ENCODE results near the gene MUC5B. TPM values are rescaled to one million over a fixed set of nuclear protein-coding genes. Genes with fewer than 3 reads are reported as not detected.

Gene MUC5B
- total RNA-seq, 1 donor from 2014 or later: not detected

GRCh38 chr11:1228101-1228821, 5.4 kb downstream of the MUC5B start:
- no peak for DNase-seq (ENCODE audit: low spot score)
- no peak overlapping the region for H3K4me3 Mint-ChIP-seq
- H3K9me3 ChIP-seq (ENCODE audit: low read depth): no peaks in the 10 kb centered on the region

GRCh38 chr11:1228921-1229451, 6.1 kb downstream of the MUC5B start:
- H3K9me3 ChIP-seq (ENCODE audit: low read depth): no peaks in the 10 kb centered on the region
- no peak overlapping the region for H3K9ac ChIP-seq
- no peak overlapping the region for H3K27ac Mint-ChIP-seq
- peaks cover 4% of the 10 kb centered on the region for H3K4me1 ChIP-seq
- DNase-seq (ENCODE audit: low spot score): no peak
- no peak overlapping the region for H2AFZ ChIP-seq (replicated peaks)
- H3F3A ChIP-seq (ENCODE audit: low read depth): no peaks in the 10 kb centered on the region
- no peaks in the 10 kb centered on the region for H3K36me3 ChIP-seq
- H4K20me1 ChIP-seq (ENCODE audit: low read depth): no peaks in the 10 kb centered on the region
- H3K79me2 ChIP-seq (ENCODE audit: low read depth): no peaks in the 10 kb centered on the region
- H3K27me3 Mint-ChIP-seq (ENCODE audit: insufficient read depth, low read depth): peaks cover 2% of the 10 kb centered on the region
- H3K27ac ChIP-seq: no peak overlapping the region
- no peaks in the 10 kb centered on the region for H3K27me3 ChIP-seq
- TF ChIP-seq EZH2phosphoT487 (IDR thresholded peaks at IDR 0.05): no peak
- TF ChIP-seq CTCF (IDR thresholded peaks at IDR 0.05): no peak
- no peak for TF ChIP-seq EZH2 (IDR thresholded peaks at IDR 0.05)
- no peak overlapping the region for H3K4me3 ChIP-seq
- no peaks in the 10 kb centered on the region for H3K9me3 Mint-ChIP-seq
- no peaks in the 10 kb centered on the region for H3K36me3 Mint-ChIP-seq
- no peak overlapping the region for H3K4me3 Mint-ChIP-seq
- H3K4me1 Mint-ChIP-seq: no peaks in the 10 kb centered on the region
- H3K4me2 ChIP-seq: no peak overlapping the region

More at GRCh38 chr11:1228101-1228821, 5.4 kb downstream of the MUC5B start:
- TF ChIP-seq EZH2phosphoT487 (IDR thresholded peaks at IDR 0.05) (no peak), EZH2 (IDR thresholded peaks at IDR 0.05) (no peak), CTCF (IDR thresholded peaks at IDR 0.05) (no peak)
- Histone ChIP-seq H3K4me1 (peaks cover 4% of the 10 kb centered on the region), H4K20me1 (ENCODE audit: low read depth) (no peaks in the 10 kb centered on the region), H3F3A (ENCODE audit: low read depth) (no peaks in the 10 kb centered on the region), H3K27ac (no peak overlapping the region), H3K4me3 (no peak overlapping the region), H3K27me3 (no peaks in the 10 kb centered on the region), H3K36me3 (no peaks in the 10 kb centered on the region), H3K79me2 (ENCODE audit: low read depth) (no peaks in the 10 kb centered on the region), H3K4me2 (no peak overlapping the region), H3K9ac (no peak overlapping the region), H2AFZ (replicated peaks) (no peak overlapping the region)
- H3K27me3 Mint-ChIP-seq (ENCODE audit: insufficient read depth, low read depth): peaks cover 2% of the 10 kb centered on the region
- no peak overlapping the region for H3K27ac Mint-ChIP-seq
- no peaks in the 10 kb centered on the region for H3K9me3 Mint-ChIP-seq
- H3K4me1 Mint-ChIP-seq: no peaks in the 10 kb centered on the region
- H3K36me3 Mint-ChIP-seq: no peaks in the 10 kb centered on the region

- peaks cover 3% of the 10 kb centered on the region for H3K4me1 ChIP-seq
- no peak overlapping the region for H3K27ac ChIP-seq
- no peaks in the 10 kb centered on the region for H3K27me3 ChIP-seq
- H3K4me3 ChIP-seq: no peak overlapping the region
- no peaks in the 10 kb centered on the region for H3K9me3 Mint-ChIP-seq
- H3K4me3 Mint-ChIP-seq: no peak overlapping the region
- H3K9me3 ChIP-seq (ENCODE audit: low read depth): no peaks in the 10 kb centered on the region
- peaks cover 2% of the 10 kb centered on the region for H3K27me3 Mint-ChIP-seq (ENCODE audit: insufficient read depth, low read depth)
- H3K9ac ChIP-seq: no peak overlapping the region
- H3K36me3 Mint-ChIP-seq: no peaks in the 10 kb centered on the region
- no peaks in the 10 kb centered on the region for H3F3A ChIP-seq (ENCODE audit: low read depth)
- no peaks in the 10 kb centered on the region for H3K4me1 Mint-ChIP-seq
- no peak for DNase-seq (ENCODE audit: low spot score)
- H4K20me1 ChIP-seq (ENCODE audit: low read depth): no peaks in the 10 kb centered on the region
- no peak overlapping the region for H3K4me2 ChIP-seq
- H2AFZ ChIP-seq (replicated peaks): no peak overlapping the region
- TF ChIP-seq EZH2 (IDR thresholded peaks at IDR 0.05): no peak
- no peak for TF ChIP-seq EZH2phosphoT487 (IDR thresholded peaks at IDR 0.05)
- no peak for TF ChIP-seq CTCF (IDR thresholded peaks at IDR 0.05)
- H3K27ac Mint-ChIP-seq: no peak overlapping the region
- H3K79me2 ChIP-seq (ENCODE audit: low read depth): no peaks in the 10 kb centered on the region
- no peaks in the 10 kb centered on the region for H3K36me3 ChIP-seq
Measured at GRCh38 chr11:1229471-1230120, 6.7 kb downstream of the MUC5B start.

Measured in neural progenitor cell (in vitro differentiated cells).